Uterus (tissue), 2 donors: Measurements from ENCODE around the gene MBD1.

ENCODE experiments used
- CTCF ChIP-seq, 4 experiments: fragments of 200-600 bp in 2 of 4; fragments of 450-650 bp in 2 of 4; sonication (generic) in 2 of 4; IDR thresholded peaks; one replicate each; pipeline ENCODE4 v1.5.1; 2016 to 2019; ENCODE audit warnings: antibody characterized with exemption in 4 of 4, mild to moderate bottlenecking in 2 of 4, moderate library complexity in 1 of 4
- POLR2A ChIP-seq, 2 donors: fragments of 450-650 bp; IDR thresholded peaks; one replicate each; pipeline ENCODE4 v1.6.1; 2016; ENCODE audit warnings: antibody characterized with exemption in 2 of 2, mild to moderate bottlenecking in 1 of 2, moderate library complexity in 1 of 2

GRCh38 chr18:50277942-50278341 lies 3.4 kb downstream of the MBD1 start:
- TF ChIP-seq CTCF (IDR thresholded peaks at IDR 0.05) = no peak
- no peak for TF ChIP-seq POLR2A (IDR thresholded peaks at IDR 0.05)
